Sigmoid colon (tissue), 4 donors: Measurements from ENCODE around the gene CLCN2.

Experiments
- EP300 ChIP-seq, 4 donors: sonication (generic); formaldehyde crosslinking; IDR thresholded peaks; one replicate each; pipeline ENCODE4 v1.6.1; 2017; ENCODE audit warnings: antibody characterized with exemption in 4 of 4
- POLR2A ChIP-seq, 2 donors: fragments of 450-650 bp; IDR thresholded peaks; one replicate each; pipeline ENCODE4 v1.6.1; 2016; ENCODE audit warnings: antibody characterized with exemption in 2 of 2, mild to moderate bottlenecking in 2 of 2, moderate library complexity in 2 of 2
- POLR2AphosphoS5 ChIP-seq, 4 donors: sonication (generic); formaldehyde crosslinking; IDR thresholded peaks; one replicate each; pipeline ENCODE4 v1.6.1; 2017; ENCODE audit warnings: antibody characterized with exemption in 4 of 4
- TF ChIP-seq, protein P1 (sequence below), 4 experiments: fragments of 450-650 bp in 3 of 4; fragments of 200-600 bp in 1 of 4; IDR thresholded peaks; one replicate each; pipeline ENCODE4 v1.5.1; 2016 to 2019; ENCODE audit warnings: antibody characterized with exemption in 4 of 4, mild to moderate bottlenecking in 3 of 4, moderate library complexity in 2 of 4

DNA sequence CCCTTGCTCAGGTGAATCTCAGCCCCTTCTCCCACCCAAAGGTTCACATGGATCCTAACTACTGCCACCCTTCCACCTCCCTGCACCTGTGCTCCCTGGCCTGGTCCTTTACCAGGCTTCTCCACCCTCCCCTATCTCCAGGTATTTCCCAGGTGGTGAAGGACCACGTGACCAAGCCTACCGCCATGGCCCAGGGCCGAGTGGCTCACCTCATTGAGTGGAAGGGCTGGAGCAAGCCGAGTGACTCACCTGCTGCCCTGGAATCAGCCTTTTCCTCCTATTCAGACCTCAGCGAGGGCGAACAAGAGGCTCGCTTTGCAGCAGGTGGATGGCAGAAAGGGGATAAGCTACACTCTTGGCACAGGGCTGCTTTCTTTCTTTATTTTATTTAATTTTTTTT is 19.5 kb downstream of the CLCN2 start:
- TF ChIP-seq EP300 (IDR thresholded peaks at IDR 0.05) (no peak), POLR2AphosphoS5 (IDR thresholded peaks at IDR 0.05) (no peak), POLR2A (IDR thresholded peaks at IDR 0.05) (no peak)
- TF ChIP-seq, protein P1, sequence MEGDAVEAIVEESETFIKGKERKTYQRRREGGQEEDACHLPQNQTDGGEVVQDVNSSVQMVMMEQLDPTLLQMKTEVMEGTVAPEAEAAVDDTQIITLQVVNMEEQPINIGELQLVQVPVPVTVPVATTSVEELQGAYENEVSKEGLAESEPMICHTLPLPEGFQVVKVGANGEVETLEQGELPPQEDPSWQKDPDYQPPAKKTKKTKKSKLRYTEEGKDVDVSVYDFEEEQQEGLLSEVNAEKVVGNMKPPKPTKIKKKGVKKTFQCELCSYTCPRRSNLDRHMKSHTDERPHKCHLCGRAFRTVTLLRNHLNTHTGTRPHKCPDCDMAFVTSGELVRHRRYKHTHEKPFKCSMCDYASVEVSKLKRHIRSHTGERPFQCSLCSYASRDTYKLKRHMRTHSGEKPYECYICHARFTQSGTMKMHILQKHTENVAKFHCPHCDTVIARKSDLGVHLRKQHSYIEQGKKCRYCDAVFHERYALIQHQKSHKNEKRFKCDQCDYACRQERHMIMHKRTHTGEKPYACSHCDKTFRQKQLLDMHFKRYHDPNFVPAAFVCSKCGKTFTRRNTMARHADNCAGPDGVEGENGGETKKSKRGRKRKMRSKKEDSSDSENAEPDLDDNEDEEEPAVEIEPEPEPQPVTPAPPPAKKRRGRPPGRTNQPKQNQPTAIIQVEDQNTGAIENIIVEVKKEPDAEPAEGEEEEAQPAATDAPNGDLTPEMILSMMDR (IDR thresholded peaks at IDR 0.05) = no peak
